Measurements from ENCODE around the gene DHODH.

GRCh38 chr16:72029567-72030271 lies 21.2 kb downstream of the DHODH start:
- TF ChIP-seq, protein P1, sequence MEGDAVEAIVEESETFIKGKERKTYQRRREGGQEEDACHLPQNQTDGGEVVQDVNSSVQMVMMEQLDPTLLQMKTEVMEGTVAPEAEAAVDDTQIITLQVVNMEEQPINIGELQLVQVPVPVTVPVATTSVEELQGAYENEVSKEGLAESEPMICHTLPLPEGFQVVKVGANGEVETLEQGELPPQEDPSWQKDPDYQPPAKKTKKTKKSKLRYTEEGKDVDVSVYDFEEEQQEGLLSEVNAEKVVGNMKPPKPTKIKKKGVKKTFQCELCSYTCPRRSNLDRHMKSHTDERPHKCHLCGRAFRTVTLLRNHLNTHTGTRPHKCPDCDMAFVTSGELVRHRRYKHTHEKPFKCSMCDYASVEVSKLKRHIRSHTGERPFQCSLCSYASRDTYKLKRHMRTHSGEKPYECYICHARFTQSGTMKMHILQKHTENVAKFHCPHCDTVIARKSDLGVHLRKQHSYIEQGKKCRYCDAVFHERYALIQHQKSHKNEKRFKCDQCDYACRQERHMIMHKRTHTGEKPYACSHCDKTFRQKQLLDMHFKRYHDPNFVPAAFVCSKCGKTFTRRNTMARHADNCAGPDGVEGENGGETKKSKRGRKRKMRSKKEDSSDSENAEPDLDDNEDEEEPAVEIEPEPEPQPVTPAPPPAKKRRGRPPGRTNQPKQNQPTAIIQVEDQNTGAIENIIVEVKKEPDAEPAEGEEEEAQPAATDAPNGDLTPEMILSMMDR (IDR thresholded peaks at IDR 0.05): no peak
- TF ChIP-seq POLR2AphosphoS5 (IDR thresholded peaks at IDR 0.05) (no peak), POLR2A (IDR thresholded peaks at IDR 0.05) (no peak)

Measured in breast epithelium (tissue), 3 donors.